HG03159 (cell line): ENCODE measurements around the gene LSM5.
"Not testable (repeated sequence)": the region's sequence is repeated elsewhere in the genome, so short reads cannot be mapped to it uniquely, and the experiment has no call there.

Experiments
- ATAC-seq: cut with Tn5 transposase; IDR thresholded peaks from one replicate; pipeline ENCODE4 v1.9.1; 2021; ENCODE audit warnings: mild to moderate bottlenecking, moderate library complexity; ENCODE audit not compliant: unreplicated experiment

Gene LSM5

GRCh38 chr7:32506266-32507054 is 16.3 kb upstream of the LSM5 start:
- no peak for ATAC-seq

- no peak for ATAC-seq
Measured at GRCh38 chr7:32502728-32503127, 12.5 kb upstream of the LSM5 start.

- no peak for ATAC-seq
Measured at GRCh38 chr7:32501522-32501921, 11.3 kb upstream of the LSM5 start.

GRCh38 chr7:32500922-32501341 is 10.8 kb upstream of the LSM5 start:
- ATAC-seq, result peak; percentile 77

GRCh38 chr7:32500216-32500615 is 10.0 kb upstream of the LSM5 start:
- ATAC-seq, result not testable (repeated sequence)

- ATAC-seq, result not testable (repeated sequence)
Measured at GRCh38 chr7:32499755-32500154, 9.6 kb upstream of the LSM5 start.

GRCh38 chr7:32496052-32496813 is 6.1 kb upstream of the LSM5 start:
- ATAC-seq, result no peak

GRCh38 chr7:32495298-32496051 is 5.3 kb upstream of the LSM5 start, which contains the start of gene AVL9:
Gene AVL9, plus strand, starts transcription at chr7:32495489. Its CDS starts 221 bp downstream, at chr7:32495710.
- peak; percentile 95 for ATAC-seq

GRCh38 chr7:32494946-32495297 is 4.7 kb upstream of the LSM5 start:
- no peak for ATAC-seq

- ATAC-seq, result no peak
Measured at GRCh38 chr7:32489788-32490126, 423 bp downstream of the LSM5 start.

GRCh38 chr7:32481921-32482320 is 8.3 kb downstream of the LSM5 start:
- ATAC-seq, result no peak

- no peak for ATAC-seq
Measured at GRCh38 chr7:32481176-32481575, 9.0 kb downstream of the LSM5 start.

GRCh38 chr7:32479574-32480200 is 10.5 kb downstream of the LSM5 start:
- peak; percentile 58 for ATAC-seq

- no peak for ATAC-seq
Measured at GRCh38 chr7:32477649-32477980, 12.6 kb downstream of the LSM5 start.

- no peak for ATAC-seq
Measured at GRCh38 chr7:32476816-32477648, 13.1 kb downstream of the LSM5 start.

GRCh38 chr7:32474008-32474407 is 16.2 kb downstream of the LSM5 start:
- ATAC-seq, result no peak

- ATAC-seq, result no peak
Measured at GRCh38 chr7:32472015-32472414, 18.2 kb downstream of the LSM5 start.

GRCh38 chr7:32470871-32471270 is 19.3 kb downstream of the LSM5 start:
- ATAC-seq, result no peak

GRCh38 chr7:32470004-32470403 is 20.2 kb downstream of the LSM5 start:
- ATAC-seq, result not testable (repeated sequence)
